Measurements from ENCODE around the gene FYN.
A peak's percentile ranks its signal among the peaks of the same experiment; 100 is the strongest.

Gene FYN

DNA sequence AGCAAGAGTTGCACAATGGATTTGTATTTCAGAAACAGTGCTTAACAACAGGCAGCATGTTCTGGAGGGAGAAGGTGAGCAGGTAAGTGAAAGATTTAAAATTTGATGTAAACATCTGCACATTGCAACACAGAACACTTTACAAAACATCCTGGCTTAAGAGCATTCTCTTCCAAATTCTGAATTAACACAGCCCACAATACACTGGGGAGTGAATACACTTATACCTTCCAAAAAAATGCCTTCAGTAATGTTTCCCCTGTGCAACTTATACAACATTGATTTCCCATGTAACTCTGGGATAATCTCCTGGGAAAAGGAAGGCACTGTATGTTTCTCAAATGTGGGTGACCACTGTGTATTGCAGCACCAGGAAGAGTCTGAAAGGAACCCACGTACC is 127.6 kb downstream of the FYN start:
- in situ Hi-C loops (cut with MboI; ENCODE audit: low pct_unique_long_range_greater_than_20kb, low sequenced_read_pairs) = no loop called here
- no peak for DNase-seq

GRCh38 chr6:111745186-111745585 is 128.1 kb downstream of the FYN start:
- no peak for DNase-seq
- in situ Hi-C loops (cut with MboI; ENCODE audit: low pct_unique_long_range_greater_than_20kb, low sequenced_read_pairs) = no loop called here

DNA sequence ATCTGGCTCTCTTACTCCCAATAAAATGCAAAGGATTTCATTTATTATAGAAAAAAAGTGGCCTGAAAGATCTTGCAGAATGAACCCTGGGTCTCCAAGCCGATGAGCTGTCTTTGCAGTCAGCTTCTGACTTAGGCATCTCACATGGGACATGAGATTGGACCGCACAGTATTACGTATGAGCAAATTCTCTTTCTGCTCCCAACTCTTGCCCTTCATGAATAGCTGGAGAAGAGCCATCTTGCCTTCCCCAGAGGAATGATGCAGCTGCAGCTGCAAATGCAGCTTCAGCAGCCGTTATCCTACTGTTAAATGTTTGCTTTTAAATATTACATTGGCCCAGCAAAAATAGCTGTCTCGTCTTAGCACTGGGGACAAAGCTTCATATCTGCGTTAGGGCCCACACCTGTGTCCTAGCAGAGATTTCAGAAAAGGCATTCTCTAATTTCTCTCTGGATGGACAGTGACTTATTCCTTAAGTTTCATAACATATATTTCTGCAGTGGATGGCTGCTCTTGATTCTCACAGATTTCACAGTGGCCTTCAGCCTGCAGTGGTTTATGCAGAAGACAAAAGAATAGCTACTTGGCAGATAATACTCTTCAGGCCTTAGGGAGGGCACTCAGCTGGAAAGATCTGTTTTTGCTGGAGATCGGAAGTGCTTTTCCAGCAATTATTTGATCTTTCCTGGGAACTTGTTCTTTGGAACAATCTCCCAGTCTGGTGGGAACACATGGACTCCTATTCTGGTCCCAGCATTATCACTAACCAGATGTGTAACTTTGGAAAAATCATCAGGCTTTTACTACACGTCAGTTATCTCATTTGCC is 129.2 kb downstream of the FYN start:
- in situ Hi-C loops (cut with MboI; ENCODE audit: low pct_unique_long_range_greater_than_20kb, low sequenced_read_pairs) = no loop called here
- no peak for DNase-seq

DNA sequence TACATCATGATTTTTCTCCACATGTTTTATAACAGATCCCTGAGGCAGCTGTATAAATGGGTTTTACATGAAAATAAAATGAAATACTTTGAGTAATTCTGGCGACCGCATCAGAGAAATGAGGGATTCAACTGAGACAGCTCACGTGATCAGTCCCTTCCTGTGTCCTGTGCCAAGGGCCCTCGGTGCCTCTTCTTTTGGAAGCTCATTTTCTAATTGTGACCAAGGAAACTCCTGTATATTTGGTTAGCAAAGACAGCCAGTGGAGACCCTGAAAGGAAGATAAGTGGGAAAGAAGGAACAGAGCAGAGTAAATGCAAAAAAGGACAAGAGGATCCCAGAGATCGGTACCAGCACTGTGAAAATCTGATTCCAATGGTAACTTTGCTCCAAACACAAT is 129.9 kb downstream of the FYN start:
- in situ Hi-C loops (cut with MboI; ENCODE audit: low pct_unique_long_range_greater_than_20kb, low sequenced_read_pairs) = no loop called here
- no peak for DNase-seq

GRCh38 chr6:111741177-111741952 is 131.9 kb downstream of the FYN start:
- DNase-seq = no peak
- in situ Hi-C loops (cut with MboI; ENCODE audit: low pct_unique_long_range_greater_than_20kb, low sequenced_read_pairs) = no loop called here

DNA sequence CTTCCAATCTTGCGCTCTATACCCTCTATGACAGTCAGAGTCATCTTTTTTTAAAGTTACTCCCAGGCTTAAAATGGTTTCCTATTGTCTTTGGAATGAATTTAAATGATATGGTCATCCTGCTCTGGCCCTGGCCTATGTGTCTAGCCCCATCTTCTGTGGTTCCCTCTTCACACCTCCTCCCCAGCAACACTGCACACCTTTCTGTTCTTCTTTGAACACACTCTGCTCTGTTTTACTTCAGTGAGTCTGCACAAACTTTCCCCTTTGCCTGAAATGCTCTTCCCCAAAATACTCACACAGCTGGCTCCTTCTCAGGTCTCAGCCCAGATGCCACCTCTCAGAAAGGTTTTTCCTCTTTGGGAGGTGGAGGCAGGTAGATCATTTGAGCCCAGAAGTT is 132.7 kb downstream of the FYN start:
- in situ Hi-C loops (cut with MboI; ENCODE audit: low pct_unique_long_range_greater_than_20kb, low sequenced_read_pairs) = no loop called here
- no peak for DNase-seq

- in situ Hi-C loops (cut with MboI; ENCODE audit: low pct_unique_long_range_greater_than_20kb, low sequenced_read_pairs) = no loop called here
These were observed 134.0 kb downstream of the FYN start for GRCh38 chr6:111739257-111739696.

GRCh38 chr6:111738631-111739030 is 134.6 kb downstream of the FYN start:
- in situ Hi-C loops (cut with MboI; ENCODE audit: low pct_unique_long_range_greater_than_20kb, low sequenced_read_pairs) = no loop called here
- DNase-seq = no peak

More at GRCh38 chr6:111739257-111739696, 134.0 kb downstream of the FYN start:
- no peak for DNase-seq

GRCh38 chr6:111738156-111738555 is 135.1 kb downstream of the FYN start:
- no peak for DNase-seq
- in situ Hi-C loops (cut with MboI; ENCODE audit: low pct_unique_long_range_greater_than_20kb, low sequenced_read_pairs) = no loop called here

GRCh38 chr6:111737065-111737521 is 136.2 kb downstream of the FYN start:
- no peak for DNase-seq
- in situ Hi-C loops (cut with MboI; ENCODE audit: low pct_unique_long_range_greater_than_20kb, low sequenced_read_pairs) = no loop called here

GRCh38 chr6:111736005-111736608 is 137.1 kb downstream of the FYN start:
- in situ Hi-C loops (cut with MboI; ENCODE audit: low pct_unique_long_range_greater_than_20kb, low sequenced_read_pairs) = no loop called here
- no peak for DNase-seq

DNA sequence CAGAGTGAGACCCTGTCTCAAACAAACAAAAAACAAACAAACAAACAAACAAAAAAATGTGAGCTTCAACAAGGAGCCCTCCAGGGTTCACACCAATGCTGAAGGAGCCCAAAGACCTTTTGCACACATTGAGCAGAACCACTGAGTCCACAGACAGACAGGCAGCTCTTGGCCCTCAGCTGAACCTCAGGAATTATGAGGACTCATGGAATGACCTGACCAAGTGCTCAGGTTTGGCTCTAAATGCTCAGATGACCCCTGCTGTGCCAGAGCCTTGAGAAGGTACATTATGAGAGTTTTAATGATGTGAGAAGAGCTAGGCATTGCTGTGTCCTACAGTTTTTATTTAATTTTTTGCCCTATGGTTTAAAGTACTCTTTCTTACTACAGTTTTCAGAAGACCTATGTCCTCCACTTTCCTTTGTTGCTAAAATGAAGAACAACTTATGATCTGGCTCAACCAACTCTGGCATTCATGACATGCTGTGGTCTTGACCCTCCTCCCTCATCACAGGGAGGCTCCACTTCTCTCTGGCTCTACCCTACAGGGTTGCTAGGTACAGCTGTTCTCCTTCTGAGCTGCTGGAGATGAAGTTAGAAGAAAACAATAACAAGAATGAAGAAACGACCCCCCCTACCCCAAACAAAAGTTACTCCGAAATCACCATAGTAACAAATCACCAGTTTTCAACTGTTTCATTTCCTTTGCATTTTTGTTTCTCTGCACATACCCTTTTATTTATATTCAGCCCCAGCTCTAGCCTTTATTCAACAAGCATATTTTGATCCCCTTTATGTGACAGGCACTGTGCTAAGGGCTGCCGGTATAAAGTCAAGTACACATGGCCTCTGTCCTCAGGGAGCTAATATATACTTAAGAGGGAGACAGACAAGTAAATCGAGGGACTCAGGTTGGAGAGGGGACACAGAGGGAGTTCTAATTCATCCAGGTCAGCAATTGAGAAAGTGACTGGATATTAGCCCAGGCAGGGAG is 138.9 kb downstream of the FYN start:
- no peak for DNase-seq
- in situ Hi-C loops (cut with MboI; ENCODE audit: low pct_unique_long_range_greater_than_20kb, low sequenced_read_pairs) = no loop called here

DNA sequence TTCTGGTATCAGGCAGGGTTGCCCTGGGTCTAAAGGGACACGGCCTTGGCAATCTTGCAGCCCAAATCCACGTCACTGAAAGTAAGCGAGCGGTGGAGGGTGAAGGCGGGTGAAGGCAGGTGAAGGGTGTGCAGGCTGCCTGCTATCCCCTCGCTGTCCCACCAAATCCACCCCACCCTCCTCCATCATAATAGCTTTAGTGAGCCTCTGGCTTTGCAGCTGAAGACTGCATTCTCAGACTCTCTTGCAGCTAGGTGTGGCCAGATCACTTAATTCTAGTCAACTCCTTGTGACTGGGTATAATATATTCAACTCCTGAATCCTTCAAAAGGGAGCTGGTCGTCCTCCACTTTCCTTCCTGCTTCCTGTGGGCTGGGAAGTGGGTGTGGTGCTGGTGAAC is 140.9 kb downstream of the FYN start:
- no peak for DNase-seq
- in situ Hi-C loops (cut with MboI; ENCODE audit: low pct_unique_long_range_greater_than_20kb, low sequenced_read_pairs) = no loop called here

DNA sequence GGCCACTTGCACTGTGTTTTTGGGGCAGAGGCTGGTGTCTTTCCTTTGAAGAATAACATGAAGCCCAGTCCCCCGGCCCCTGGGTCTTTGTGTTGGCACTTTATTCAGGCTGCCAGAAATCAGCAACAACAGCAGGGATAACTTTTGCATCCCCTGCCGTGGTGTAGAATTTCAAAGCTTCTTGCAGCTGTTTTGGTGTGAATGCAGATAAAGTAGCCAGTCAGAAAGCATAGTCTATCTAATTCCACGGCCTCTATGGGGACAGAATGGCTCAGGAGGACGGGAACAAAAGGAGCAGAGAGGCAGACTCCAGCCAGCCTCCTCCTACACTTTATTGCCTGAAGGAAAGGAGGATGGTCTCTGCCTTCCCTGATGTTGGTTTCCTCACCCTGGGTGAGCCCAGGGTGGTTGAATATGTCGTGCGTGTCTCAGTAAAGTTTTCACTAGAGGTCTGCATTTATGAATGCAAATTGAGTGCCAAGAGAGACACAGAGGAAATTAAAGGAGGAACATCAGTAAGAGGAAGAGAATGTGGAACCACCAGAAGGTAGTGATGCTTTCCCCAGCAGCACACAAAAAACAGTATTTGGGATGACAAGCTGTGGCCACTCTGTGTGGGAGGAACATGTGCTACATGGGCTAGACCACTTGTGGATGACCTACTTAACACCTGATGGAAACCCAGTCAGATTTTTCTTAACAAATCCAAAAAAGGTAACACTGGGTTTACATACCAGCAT is 141.6 kb downstream of the FYN start:
- DNase-seq = no peak
- in situ Hi-C loops (cut with MboI; ENCODE audit: low pct_unique_long_range_greater_than_20kb, low sequenced_read_pairs) = no loop called here

DNA sequence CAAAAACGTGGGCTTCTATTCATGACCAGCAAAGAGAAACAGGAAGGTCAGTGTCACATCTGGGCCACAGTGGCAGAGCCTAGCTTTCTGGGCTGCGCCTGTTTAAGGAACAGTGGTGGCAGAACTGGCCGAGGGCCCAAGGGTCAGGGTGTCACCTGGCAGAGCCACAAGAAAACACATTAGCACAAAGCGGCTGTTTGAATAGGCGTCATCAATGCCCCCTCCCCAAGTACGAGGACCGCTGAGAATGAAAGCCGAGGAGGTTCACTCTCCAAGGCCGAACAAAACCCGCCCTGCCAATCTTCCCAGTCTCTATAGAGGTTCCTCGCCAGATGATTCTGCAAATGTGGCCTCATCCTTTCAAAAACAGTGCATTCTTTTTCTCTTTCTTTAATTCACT is 142.4 kb downstream of the FYN start:
- no peak for DNase-seq
- in situ Hi-C loops (cut with MboI; ENCODE audit: low pct_unique_long_range_greater_than_20kb, low sequenced_read_pairs) = no loop called here

DNA sequence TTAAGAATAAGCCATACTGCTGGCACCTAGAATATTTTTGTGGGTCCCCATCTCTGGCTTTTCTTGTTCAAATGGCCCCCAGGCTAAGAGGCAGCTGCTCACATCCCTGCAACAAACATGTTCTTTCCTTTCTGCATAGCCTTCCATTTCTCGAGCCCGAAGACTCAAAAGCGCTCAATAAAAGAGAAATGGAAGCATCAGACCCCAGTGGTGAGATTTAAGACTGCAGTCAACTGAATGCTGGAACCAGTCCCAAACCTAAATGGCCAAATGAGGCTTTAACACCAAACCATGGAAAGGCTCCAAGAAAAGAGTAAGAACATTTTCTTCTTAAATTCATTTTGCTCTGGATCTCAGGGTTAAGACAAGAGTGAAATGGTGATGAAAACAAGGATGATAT is 145.4 kb downstream of the FYN start:
- DNase-seq = peak; percentile 13
- in situ Hi-C loops (cut with MboI; ENCODE audit: low pct_unique_long_range_greater_than_20kb, low sequenced_read_pairs) = no loop called here

DNA sequence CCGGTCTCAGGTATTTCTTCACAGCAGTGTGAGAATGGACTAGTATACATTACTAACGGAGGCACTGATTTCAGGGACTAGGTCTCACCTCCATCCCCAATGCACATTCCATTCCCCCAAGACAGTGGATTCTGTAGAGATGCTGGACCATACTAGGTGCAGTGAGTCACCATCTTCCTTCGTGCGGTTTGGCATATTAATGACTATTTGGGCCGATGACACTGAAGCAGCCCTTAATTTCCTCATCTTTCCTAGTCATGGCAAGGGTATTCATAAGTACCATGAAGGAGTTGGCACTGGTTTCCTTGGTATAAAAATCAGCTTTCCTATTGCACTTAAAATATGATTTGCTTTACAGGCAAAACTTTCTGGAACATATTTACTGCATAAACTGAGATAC is 146.2 kb downstream of the FYN start:
- no peak for DNase-seq
- in situ Hi-C loops (cut with MboI; ENCODE audit: low pct_unique_long_range_greater_than_20kb, low sequenced_read_pairs) = no loop called here

GRCh38 chr6:111725446-111726112 is 147.7 kb downstream of the FYN start:
- in situ Hi-C loops (cut with MboI; ENCODE audit: low pct_unique_long_range_greater_than_20kb, low sequenced_read_pairs) = no loop called here
- DNase-seq = no peak
